IMR-90 (cell line): ENCODE data around the gene GAS7. TPM values are rescaled to one million over a fixed set of nuclear protein-coding genes. Genes with fewer than 3 reads are reported as not detected.

Experiments
- ATAC-seq: fragments of 200-7000 bp; cut with Tn5 transposase; 2 replicates; pipeline ENCODE4 v1.9.1; 2020; ENCODE audit warnings: low read depth, mild to moderate bottlenecking, moderate library complexity
- BruUV-seq: library from RNA; stranded (reverse); fragments of 400-500 nt; replicated peaks from 2 replicates; lab custom pipeline; 2021; lab: Mats Ljungman, UMichigan
- CTCF ChIA-PET: fragments of 300-600 bp; formaldehyde crosslinking; extraction: SDS; loops from one replicate; lab custom pipeline; 2021; ENCODE audit warnings: antibody characterized with exemption; lab: Yijun Ruan, JAX
- POLR2A ChIA-PET: fragments of 300-600 bp; sonication (Branson Sonifier 250); formaldehyde crosslinking; loops from one replicate; lab custom pipeline; 2022; ENCODE audit warnings: antibody characterized with exemption; ENCODE audit not compliant: unreplicated experiment; lab: Charles Lee
- DNase-seq: peaks from one replicate; pipeline ENCODE4 v3.0.0; 2013
- H2AFZ ChIP-seq: replicated peaks from 2 replicates; pipeline ENCODE3; 2013; ENCODE audit warnings: low read length, mild to moderate bottlenecking; ENCODE audit not compliant: poor library complexity
- H2AK5ac ChIP-seq: 2 replicates; pipeline ENCODE4 v1.6.1; 2013; ENCODE audit warnings: low read depth, low read length, inconsistent platforms
- H2AK9ac ChIP-seq: replicated peaks from 2 replicates; pipeline ENCODE3; 2013; ENCODE audit warnings: mild to moderate bottlenecking, low read depth, low read length, moderate library complexity; ENCODE audit not compliant: poor library complexity
- H2BK120ac ChIP-seq: 2 replicates; pipeline ENCODE4 v1.6.1; 2013; ENCODE audit warnings: low read depth, low read length, inconsistent platforms
- H2BK15ac ChIP-seq: 3 replicates; pipeline ENCODE4 v1.6.1; 2013; ENCODE audit warnings: low read depth, low read length, inconsistent platforms
- H2BK20ac ChIP-seq: 2 replicates; pipeline ENCODE4 v1.6.1; 2013; ENCODE audit warnings: low read depth, mild to moderate bottlenecking, inconsistent platforms, low read length, moderate library complexity
- H2BK5ac ChIP-seq: 2 replicates; pipeline ENCODE4 v1.6.1; 2013; ENCODE audit warnings: mild to moderate bottlenecking, low read depth, low read length, inconsistent platforms; ENCODE audit not compliant: poor library complexity, severe bottlenecking
- H3K14ac ChIP-seq: replicated peaks from 2 replicates; pipeline ENCODE4 v1.6.1; 2013; ENCODE audit warnings: low read depth, low read length, inconsistent platforms
- H3K18ac ChIP-seq: 2 replicates; pipeline ENCODE4 v1.6.1; 2013; ENCODE audit warnings: low read depth, low read length, control low read depth
- H3K23ac ChIP-seq: 2 replicates; pipeline ENCODE4 v1.6.1; 2013; ENCODE audit warnings: low read depth, low read length, inconsistent platforms
- H3K27ac ChIP-seq: 2 replicates; pipeline ENCODE4 v1.5.1; 2013; ENCODE audit warnings: mild to moderate bottlenecking, control low read depth, low read length; ENCODE audit not compliant: insufficient read depth
- H3K27me3 ChIP-seq: 2 replicates; pipeline ENCODE4 v1.6.1; 2013; ENCODE audit warnings: low read length; ENCODE audit not compliant: control insufficient read depth, insufficient read depth
- H3K36me3 ChIP-seq: 2 replicates; pipeline ENCODE4 v1.6.1; 2013; ENCODE audit warnings: low read length, mixed read lengths; ENCODE audit not compliant: control insufficient read depth, insufficient read depth
- H3K4ac ChIP-seq: 2 replicates; pipeline ENCODE4 v1.6.1; 2013; ENCODE audit warnings: low read depth, low read length, inconsistent platforms
- H3K4me1 ChIP-seq: 2 replicates; pipeline ENCODE4 v1.6.1; 2013; ENCODE audit warnings: low read length, mixed read lengths; ENCODE audit not compliant: control insufficient read depth, insufficient read depth
- H3K4me2 ChIP-seq: 2 replicates; pipeline ENCODE4 v1.6.1; 2013; ENCODE audit warnings: low read depth, mild to moderate bottlenecking, control low read depth, low read length, moderate library complexity
- H3K4me3 ChIP-seq: 2 replicates; pipeline ENCODE4 v1.5.1; 2013; ENCODE audit warnings: low read depth, mild to moderate bottlenecking, control low read depth, low read length, moderate library complexity; ENCODE audit not compliant: insufficient read depth
- H3K56ac ChIP-seq: 2 replicates; pipeline ENCODE4 v1.6.1; 2013; ENCODE audit warnings: low read length, inconsistent platforms; ENCODE audit not compliant: insufficient read depth; ENCODE audit errors: extremely low read depth
- H3K79me1 ChIP-seq, 2 experiments: 2 replicates each; pipeline ENCODE4 v1.6.1; 2013; ENCODE audit warnings: low read length in 2 of 2, inconsistent platforms in 1 of 2, low read depth in 1 of 2
- H3K9ac ChIP-seq: 2 replicates; pipeline ENCODE4 v1.6.1; 2013; ENCODE audit warnings: low read depth, low read length, control low read depth
- H3K9me1 ChIP-seq: 2 replicates; pipeline ENCODE4 v1.6.1; 2013; ENCODE audit warnings: low read length, inconsistent platforms; ENCODE audit not compliant: insufficient read depth
- H3K9me3 ChIP-seq: 2 replicates; pipeline ENCODE4 v1.6.1; 2013; ENCODE audit warnings: low read length; ENCODE audit not compliant: control insufficient read depth, insufficient read depth
- H4K20me1 ChIP-seq: 2 replicates; pipeline ENCODE4 v1.6.1; 2013; ENCODE audit warnings: low read length, inconsistent platforms; ENCODE audit not compliant: insufficient read depth
- H4K5ac ChIP-seq: 2 replicates; pipeline ENCODE4 v1.6.1; 2013; ENCODE audit warnings: mild to moderate bottlenecking, low read depth, low read length, control low read depth
- H4K8ac ChIP-seq, 2 experiments: 2 replicates each; pipeline ENCODE4 v1.6.1; 2013; ENCODE audit warnings: low read depth in 2 of 2, low read length in 2 of 2, control low read depth in 1 of 2, inconsistent platforms in 1 of 2
- H4K91ac ChIP-seq: 2 replicates; pipeline ENCODE4 v1.6.1; 2013; ENCODE audit warnings: low read depth, low read length, inconsistent platforms; ENCODE audit not compliant: insufficient read depth
- BHLHE40 ChIP-seq: fragments of 150-350 bp; IDR thresholded peaks from 2 replicates; pipeline ENCODE4 v1.6.1; 2016; ENCODE audit warnings: mild to moderate bottlenecking, low read depth, low read length
- CHD1 ChIP-seq: IDR thresholded peaks from 2 replicates; pipeline ENCODE4 v1.6.1; 2012; ENCODE audit warnings: low read depth, low read length, improper control_type of control experiment
- CTCF ChIP-seq: conservative IDR thresholded peaks from 2 replicates; pipeline ENCODE4 v1.5.1; 2012; ENCODE audit warnings: mild to moderate bottlenecking, low read depth, low read length, improper control_type of control experiment
- FOS ChIP-seq: fragments of 150-350 bp; IDR thresholded peaks from 2 replicates; pipeline ENCODE4 v1.6.1; 2016; ENCODE audit warnings: low read depth, low read length
- MAFK ChIP-seq: IDR thresholded peaks from 2 replicates; pipeline ENCODE4 v1.6.1; 2012; ENCODE audit warnings: low read depth, low read length, improper control_type of control experiment
- MAZ ChIP-seq: IDR thresholded peaks from 2 replicates; pipeline ENCODE4 v1.6.1; 2012; ENCODE audit warnings: low read depth, mild to moderate bottlenecking, low read length, improper control_type of control experiment, moderate library complexity, borderline replicate concordance
- MXI1 ChIP-seq: IDR thresholded peaks from 2 replicates; pipeline ENCODE4 v1.6.1; 2012; ENCODE audit warnings: low read depth, mild to moderate bottlenecking, low read length, moderate library complexity, borderline replicate concordance
- NFE2L2 ChIP-seq: fragments of 150-350 bp; IDR thresholded peaks from 2 replicates; pipeline ENCODE4 v1.6.1; 2016; ENCODE audit warnings: low read depth, mild to moderate bottlenecking, low read length
- POLR2A ChIP-seq: IDR thresholded peaks from 2 replicates; pipeline ENCODE4 v1.6.1; 2012; ENCODE audit warnings: mild to moderate bottlenecking, low read depth, low read length
- RAD21 ChIP-seq: IDR thresholded peaks from 2 replicates; pipeline ENCODE4 v1.6.1; 2012; ENCODE audit warnings: low read length, improper control_type of control experiment
- RFX5 ChIP-seq: IDR thresholded peaks from 2 replicates; pipeline ENCODE4 v1.8.0; 2012; ENCODE audit warnings: low read depth, mild to moderate bottlenecking, low read length, moderate library complexity
- SMC3 ChIP-seq: fragments of 150-350 bp; IDR thresholded peaks from 2 replicates; pipeline ENCODE4 v1.6.1; 2016; ENCODE audit warnings: low read depth, mild to moderate bottlenecking, antibody characterized with exemption, low read length, moderate library complexity
- USF2 ChIP-seq: fragments of 150-350 bp; IDR thresholded peaks from 2 replicates; pipeline ENCODE4 v1.6.1; 2017; ENCODE audit warnings: mild to moderate bottlenecking, antibody characterized with exemption, low read length, low read depth
- WGBS, 2 experiments: methylation state at CpG; one replicate each; pipeline versions ENCODE4 v1.1.5 to v1.1.7; 2013; ENCODE audit warnings: missing lambda C conversion rate in 2 of 2; ENCODE audit not compliant: insufficient read length in 1 of 2; ENCODE audit errors: extremely low coverage in 2 of 2; 5-methylcytosine and 5-hydroxymethylcytosine counted together
- dilution Hi-C: fragments of 300-500 bp; cut with HindIII; formaldehyde crosslinking; loops from one replicate; pipeline ENCODE4 v1.14.3; 2018; ENCODE audit warnings: low sequenced_read_pairs; ENCODE audit not compliant: unreplicated experiment
- in situ Hi-C: fragments of 300-500 bp; cut with MboI; formaldehyde crosslinking; loops from 3 replicates; pipeline ENCODE4 v1.14.3; 2019; ENCODE audit warnings: low sequenced_read_pairs, inconsistent platforms, mixed read lengths
- intact Hi-C: fragments of 100-400 bp; cut with micrococcal nuclease; formaldehyde crosslinking; loops from 2 replicates; pipeline ENCODE4 v1.10.0; 2022
- polyA plus RNA-seq, 3 experiments: library from polyadenylated mRNA; depleted of rRNA; stranded (reverse); fragments of >200 nt; gene quantifications; 2 replicates each; pipeline ENCODE4 v1.2.3, GENCODE V29; 2012; ENCODE audit warnings: low replicate concordance in 1 of 3
- total RNA-seq: library from RNA; depleted of rRNA; stranded (reverse); fragments of >200 nt; gene quantifications from 2 replicates; pipeline ENCODE4 v1.2.3, GENCODE V29; 2012

Gene GAS7
- total and polyA plus RNA-seq, 2 of the 4 experiments (the other 2 are of a cell fraction) = 4.6 to 5.0 TPM

GRCh38 chr17:9928601-9929333 is 269.6 kb downstream of the GAS7 start:
- Histone ChIP-seq H3K56ac (no peak overlapping the region), H3K23ac (no peak overlapping the region), H3K9ac (no peak overlapping the region), H2AK5ac (peak overlapping the region; percentile 8; the same call in 1 of the 2 replicates), H2BK15ac (no peak overlapping the region), H3K18ac (peak overlapping the region; percentile 21; the same call in 1 of the 2 replicates), H3K4ac (peak overlapping the region; percentile 52; the same call in 1 of the 2 replicates), H2BK20ac (peak overlapping the region; percentile 39; the same call in 1 of the 2 replicates), H3K9me3 (no peaks in the 10 kb centered on the region; the same call in 1 of the 2 replicates), H2AFZ (peak overlapping the region; percentile 67), H3K27me3 (no peaks in the 10 kb centered on the region), H3K4me1 (peaks cover 6% of the 10 kb centered on the region; the same call in 1 of the 2 replicates), H2BK5ac (no peak overlapping the region), H4K20me1 (no peaks in the 10 kb centered on the region), H4K5ac (no peak overlapping the region; the same call in 1 of the 2 replicates), H3K9me1 (peaks cover 5% of the 10 kb centered on the region; the same call in 1 of the 2 replicates), H3K27ac (peak overlapping the region; percentile 60; the same call in 1 of the 2 replicates), H3K79me1 (no peaks in the 10 kb centered on the region), H2BK120ac (peak overlapping the region; percentile 68), H4K8ac (peak overlapping the region in 1 of 2 experiments; percentile 49; a peak in 1 of 4 replicates), H3K4me3 (no peak overlapping the region), H3K14ac (no peak overlapping the region), H3K36me3 (peaks cover 3% of the 10 kb centered on the region; the same call in 1 of the 2 replicates), H3K4me2 (peak overlapping the region; percentile 34; the same call in 1 of the 2 replicates), H4K91ac (peak overlapping the region; percentile 36), H2AK9ac (peak overlapping the region; percentile 83)
- 13% methylated on average over 1 of the region's 13 CpGs; no CpG with 5 or more reads in 1 of the 2 experiments for WGBS, 2 experiments
- CTCF ChIA-PET = interaction anchor here (0.6 to 2.9 kb wide), 11 partner anchors 11 to 689 kb away, joined by 3 to 9 read pairs (median 3); no protein-coding TSS in a partner anchor
- dilution Hi-C loops = no loop called here
- intact Hi-C loops = loop anchor here (1.0 kb wide), 1 partner anchor 199 kb away; no protein-coding TSS in a partner anchor
- DNase-seq (peak; percentile 96), ATAC-seq (peak; percentile 80)
- TF ChIP-seq NFE2L2 (peak; percentile 53; the same call in 1 of the 2 replicates), MXI1 (no peak), POLR2A (no peak), RAD21 (peak; percentile 57), MAFK (peak; percentile 79), CHD1 (no peak), RFX5 (no peak), FOS (peak; percentile 44; the same call in 1 of the 2 replicates), SMC3 (peak; percentile 59), CTCF (peak; percentile 92), BHLHE40 (no peak), MAZ (0 out of 2 replicates have a peak, but pooled peaks have one; percentile 15), USF2 (no peak)
- in situ Hi-C loops = no loop called here
- POLR2A ChIA-PET = no interaction called here
- no TSS peak for BruUV-seq
